ENCODE results near the gene CRIP1. TPM values are rescaled to one million over a fixed set of nuclear protein-coding genes. Genes with fewer than 3 reads are reported as not detected.

CRIP1 gene
- polyA plus RNA-seq, 3 donors: 688 to 2,084 (median 1,032) TPM

DNA sequence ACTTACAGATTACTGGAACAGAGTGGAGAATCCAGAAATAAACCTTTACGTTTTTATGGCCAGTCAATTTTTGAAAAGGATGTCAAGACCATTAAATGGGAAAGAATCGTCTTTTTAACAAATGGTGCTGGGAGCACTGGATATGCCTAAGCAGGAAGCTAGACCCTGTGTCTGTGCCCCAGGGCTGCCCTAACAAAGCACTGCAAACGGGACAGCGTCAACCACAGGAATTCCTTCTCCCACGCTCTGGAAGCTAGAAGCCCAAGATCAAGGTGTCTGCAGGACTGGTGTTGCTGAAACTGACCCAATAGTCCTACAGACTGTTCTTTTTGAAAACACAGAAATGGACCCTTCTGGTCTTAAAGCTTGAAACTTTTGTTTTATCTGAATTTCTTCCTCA lies 30.4 kb downstream of the CRIP1 start:
- no peak overlapping the region for H3K27ac Mint-ChIP-seq
- no peaks in the 10 kb centered on the region for H3K36me3 Mint-ChIP-seq
- H3K27ac ChIP-seq (ENCODE audit: low read depth in 1 of 2, low read length in 2 of 2): no peak overlapping the region
- WGBS (ENCODE audit: insufficient coverage): 66% methylated on average over 5 of the region's 5 CpGs
- H3K4me3 ChIP-seq (replicated peaks in 1 of 3; ENCODE audit: low read depth in 2 of 3, low read length in 3 of 3): no peak overlapping the region
- no peaks in the 10 kb centered on the region for H3K4me1 ChIP-seq (ENCODE audit: control insufficient read depth in 1 of 2, insufficient read depth in 2 of 2, low read length in 2 of 2)
- no peaks in the 10 kb centered on the region for H3K4me1 Mint-ChIP-seq
- H3K9me3 ChIP-seq (replicated peaks in 1 of 2; ENCODE audit: control insufficient read depth in 1 of 2, insufficient read depth in 1 of 2, low read length in 2 of 2): no peaks in the 10 kb centered on the region
- no peak overlapping the region for H2AFZ ChIP-seq (ENCODE audit: insufficient read depth, low read depth, low read length, poor library complexity, severe bottlenecking)
- intact Hi-C loops (cut with micrococcal nuclease): no loop called here
- TF ChIP-seq, protein P1, sequence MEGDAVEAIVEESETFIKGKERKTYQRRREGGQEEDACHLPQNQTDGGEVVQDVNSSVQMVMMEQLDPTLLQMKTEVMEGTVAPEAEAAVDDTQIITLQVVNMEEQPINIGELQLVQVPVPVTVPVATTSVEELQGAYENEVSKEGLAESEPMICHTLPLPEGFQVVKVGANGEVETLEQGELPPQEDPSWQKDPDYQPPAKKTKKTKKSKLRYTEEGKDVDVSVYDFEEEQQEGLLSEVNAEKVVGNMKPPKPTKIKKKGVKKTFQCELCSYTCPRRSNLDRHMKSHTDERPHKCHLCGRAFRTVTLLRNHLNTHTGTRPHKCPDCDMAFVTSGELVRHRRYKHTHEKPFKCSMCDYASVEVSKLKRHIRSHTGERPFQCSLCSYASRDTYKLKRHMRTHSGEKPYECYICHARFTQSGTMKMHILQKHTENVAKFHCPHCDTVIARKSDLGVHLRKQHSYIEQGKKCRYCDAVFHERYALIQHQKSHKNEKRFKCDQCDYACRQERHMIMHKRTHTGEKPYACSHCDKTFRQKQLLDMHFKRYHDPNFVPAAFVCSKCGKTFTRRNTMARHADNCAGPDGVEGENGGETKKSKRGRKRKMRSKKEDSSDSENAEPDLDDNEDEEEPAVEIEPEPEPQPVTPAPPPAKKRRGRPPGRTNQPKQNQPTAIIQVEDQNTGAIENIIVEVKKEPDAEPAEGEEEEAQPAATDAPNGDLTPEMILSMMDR (IDR thresholded peaks at IDR 0.05): no peak
- H3K4me3 Mint-ChIP-seq: no peak overlapping the region
- H4K20me1 ChIP-seq (ENCODE audit: insufficient read depth, low read length): no peaks in the 10 kb centered on the region
- DNase-seq: no peak
- no peak overlapping the region for H3K9ac ChIP-seq (ENCODE audit: insufficient read depth, low read length, poor library complexity, severe bottlenecking)
- H3K4me2 ChIP-seq (replicated peaks; ENCODE audit: extremely low read depth, low read length, poor library complexity, severe bottlenecking): no peak overlapping the region
- peaks cover 7 to 25% (median 13%) of the 10 kb centered on the region in 7 donors for H3K9me3 Mint-ChIP-seq
- no peaks in the 10 kb centered on the region for H3K79me2 ChIP-seq (ENCODE audit: insufficient read depth, low read length)
- H3K27me3 ChIP-seq (ENCODE audit: control insufficient read depth in 2 of 2, insufficient read depth in 2 of 2, low read length in 2 of 2): peaks cover 0 to 14% of the 10 kb centered on the region in 2 donors
- no peaks in the 10 kb centered on the region for H3K36me3 ChIP-seq (replicated peaks in 1 of 2; ENCODE audit: control insufficient read depth in 1 of 2, insufficient read depth in 2 of 2, low read length in 2 of 2)
- peaks cover 20 to 50% (median 24%) of the 10 kb centered on the region in 3 donors for H3K27me3 Mint-ChIP-seq (ENCODE audit: low read depth in 3 of 3)

DNA sequence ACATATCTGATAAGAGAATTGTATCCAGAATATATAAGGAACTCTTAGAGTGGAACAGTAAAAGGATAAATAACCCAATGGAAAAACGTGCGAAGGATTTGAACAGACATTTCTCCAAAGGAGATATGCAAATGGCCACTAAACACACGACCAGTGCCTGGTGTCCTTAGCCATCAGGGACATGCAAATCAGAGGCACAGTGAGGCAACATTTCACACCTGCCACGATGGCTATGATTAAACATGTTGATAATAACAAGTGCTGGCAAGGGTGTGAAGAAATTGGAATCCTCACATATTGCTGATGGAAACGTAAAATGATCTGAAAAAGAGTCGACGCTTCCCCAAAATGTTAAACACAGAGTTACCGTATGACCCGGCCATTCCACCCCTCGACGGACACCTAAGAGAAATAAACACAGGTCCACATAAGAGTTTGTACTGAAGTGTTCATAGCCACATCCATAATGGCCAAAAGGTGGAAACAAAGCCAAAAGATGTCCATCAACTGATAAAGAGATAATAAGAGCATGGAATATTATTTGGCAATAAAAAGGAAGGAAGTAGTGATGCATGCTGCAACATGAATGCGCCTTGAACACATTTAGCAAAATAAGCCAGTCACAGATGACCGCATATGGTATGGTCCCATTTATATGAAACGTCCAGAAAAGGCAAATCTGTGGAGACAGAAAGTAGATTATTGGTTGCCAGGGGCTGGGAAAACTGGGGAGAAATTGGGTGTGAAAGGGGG lies 33.4 kb downstream of the CRIP1 start:
- Mint-ChIP-seq H3K27me3 (ENCODE audit: low read depth in 3 of 3) (peaks cover 39 to 64% (median 39%) of the 10 kb centered on the region in 3 donors), H3K4me1 (peaks cover 1% of the 10 kb centered on the region), H3K4me3 (no peak overlapping the region), H3K27ac (no peak overlapping the region), H3K36me3 (no peaks in the 10 kb centered on the region), H3K9me3 (peaks cover 0 to 15% (median 9%) of the 10 kb centered on the region in 7 donors)
- Histone ChIP-seq H3K9me3 (replicated peaks in 1 of 2; ENCODE audit: control insufficient read depth in 1 of 2, insufficient read depth in 1 of 2, low read length in 2 of 2) (no peaks in the 10 kb centered on the region), H3K9ac (ENCODE audit: insufficient read depth, low read length, poor library complexity, severe bottlenecking) (no peak overlapping the region), H3K4me2 (replicated peaks; ENCODE audit: extremely low read depth, low read length, poor library complexity, severe bottlenecking) (no peak overlapping the region), H3K27ac (ENCODE audit: low read depth in 1 of 2, low read length in 2 of 2) (no peak overlapping the region), H2AFZ (ENCODE audit: insufficient read depth, low read depth, low read length, poor library complexity, severe bottlenecking) (no peak overlapping the region), H3K36me3 (replicated peaks in 1 of 2; ENCODE audit: control insufficient read depth in 1 of 2, insufficient read depth in 2 of 2, low read length in 2 of 2) (no peaks in the 10 kb centered on the region), H3K4me1 (ENCODE audit: control insufficient read depth in 1 of 2, insufficient read depth in 2 of 2, low read length in 2 of 2) (no peaks in the 10 kb centered on the region), H3K4me3 (replicated peaks in 1 of 3; ENCODE audit: low read depth in 2 of 3, low read length in 3 of 3) (no peak overlapping the region), H3K27me3 (ENCODE audit: control insufficient read depth in 2 of 2, insufficient read depth in 2 of 2, low read length in 2 of 2) (peaks cover 8 to 24% of the 10 kb centered on the region in 2 donors), H4K20me1 (ENCODE audit: insufficient read depth, low read length) (no peaks in the 10 kb centered on the region), H3K79me2 (ENCODE audit: insufficient read depth, low read length) (no peaks in the 10 kb centered on the region)
- WGBS (ENCODE audit: insufficient coverage): 73% methylated on average over 3 of the region's 14 CpGs
- intact Hi-C loops (cut with micrococcal nuclease): loop anchor here in 1 of 2 donors (10.0 kb wide), 1 partner anchor 75 kb away; no protein-coding TSS in a partner anchor
- TF ChIP-seq, protein P1 (IDR thresholded peaks at IDR 0.05): no peak
- no peak for DNase-seq

Data from CD14-positive monocyte (primary cell).